Smooth muscle cell (in vitro differentiated cells): Measurements from ENCODE around the gene BCAP29. TPM values are rescaled to one million over a fixed set of nuclear protein-coding genes. Genes with fewer than 3 reads are reported as not detected.

Experiments
- DNase-seq: peaks from one replicate; lab custom pipeline; 2025; ENCODE audit not compliant: unreplicated experiment; lab: John Stamatoyannopoulos, UW
- H2AFZ ChIP-seq: fragments of 200-600 bp; sonication (generic); 2 replicates; pipeline ENCODE4 v1.6.0; 2016; ENCODE audit warnings: antibody characterized with exemption, low read depth, mild to moderate bottlenecking
- H3F3A ChIP-seq: fragments of 200-600 bp; sonication (generic); 2 replicates; pipeline ENCODE4 v1.6.0; 2017; ENCODE audit warnings: antibody characterized with exemption, low read depth
- H3K27ac ChIP-seq: fragments of 200-600 bp; sonication (generic); 2 replicates; pipeline ENCODE4 v1.5.1; 2016; ENCODE audit warnings: low read depth, mild to moderate bottlenecking
- H3K27me3 ChIP-seq: fragments of 200-600 bp; sonication (generic); 2 replicates; pipeline ENCODE4 v1.6.1; 2016; ENCODE audit warnings: low read depth, mild to moderate bottlenecking
- H3K36me3 ChIP-seq: fragments of 200-600 bp; sonication (generic); 2 replicates; pipeline ENCODE4 v1.5.1; 2016; ENCODE audit warnings: low read depth
- H3K4me1 ChIP-seq: fragments of 200-600 bp; sonication (generic); 2 replicates; pipeline ENCODE4 v1.5.1; 2016; ENCODE audit warnings: low read depth
- H3K4me2 ChIP-seq: fragments of 200-600 bp; sonication (generic); 2 replicates; pipeline ENCODE4 v1.6.0; 2016; ENCODE audit warnings: mild to moderate bottlenecking
- H3K4me3 ChIP-seq: fragments of 200-600 bp; sonication (generic); 2 replicates; pipeline ENCODE4 v1.5.1; 2016; ENCODE audit warnings: mild to moderate bottlenecking
- H3K79me2 ChIP-seq: fragments of 200-600 bp; sonication (generic); 2 replicates; pipeline ENCODE4 v1.6.0; 2016; ENCODE audit warnings: low read depth, mild to moderate bottlenecking
- H3K9ac ChIP-seq: fragments of 200-600 bp; sonication (generic); 2 replicates; pipeline ENCODE4 v1.6.0; 2016; ENCODE audit warnings: low read depth
- H3K9me3 ChIP-seq: fragments of 200-600 bp; sonication (generic); replicated peaks from 2 replicates; pipeline ENCODE4 v1.5.1; 2016; ENCODE audit warnings: low read depth
- H4K20me1 ChIP-seq: fragments of 200-600 bp; sonication (generic); 2 replicates; pipeline ENCODE4 v1.6.0; 2016; ENCODE audit warnings: low read depth
- WGBS: methylation state at CpG from one replicate; pipeline ENCODE4 v1.1.7; 2016; ENCODE audit warnings: low lambda C conversion rate; 5-methylcytosine and 5-hydroxymethylcytosine counted together
- polyA plus RNA-seq: library from polyadenylated mRNA; unstranded; fragments of >200 nt; fragmentation: Nextera tagmentation; extraction: Ambion mirVana; gene quantifications from 2 replicates; pipeline ENCODE4 v1.2.1, GENCODE V29; 2016
- total RNA-seq: library from RNA; depleted of rRNA; stranded (reverse); fragments of >200 nt; gene quantifications from 2 replicates; pipeline ENCODE4 v1.2.3, GENCODE V29; 2014
- TF ChIP-seq, protein P1 (sequence below): fragments of 200-600 bp; sonication (generic); IDR thresholded peaks from 2 replicates; pipeline ENCODE4 v1.5.1; 2017; ENCODE audit warnings: borderline replicate concordance, mild to moderate bottlenecking, antibody characterized with exemption; ENCODE audit not compliant: insufficient read depth, poor library complexity, severe bottlenecking

The BCAP29 gene
- total and polyA plus RNA-seq, 2 experiments from 2014 or later = 36.3 to 135 TPM

DNA sequence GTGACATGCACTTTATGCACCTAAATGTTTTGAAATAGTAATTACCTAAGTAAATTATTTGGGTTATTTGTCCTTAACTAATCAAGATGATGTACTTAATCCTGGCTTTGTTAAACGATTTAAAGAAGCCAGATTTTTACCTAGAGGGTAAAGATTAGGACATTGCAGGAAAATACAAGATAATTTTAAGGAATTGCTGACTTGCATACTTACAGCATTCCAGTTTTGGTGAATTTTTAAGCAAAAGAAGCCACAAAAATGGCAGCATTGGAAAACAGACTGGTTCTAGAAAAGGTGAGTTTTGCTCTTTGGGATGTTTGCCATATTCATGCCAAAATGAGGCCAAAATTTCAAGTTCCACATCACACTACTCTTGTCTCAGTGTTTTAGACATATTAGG is 33.4 kb downstream of the BCAP29 start:
- Histone ChIP-seq H3K4me2 (no peak overlapping the region), H3K36me3 (peaks cover 6% of the 10 kb centered on the region), H2AFZ (no peak overlapping the region), H4K20me1 (no peaks in the 10 kb centered on the region), H3K27ac (no peak overlapping the region), H3K4me3 (no peak overlapping the region), H3K4me1 (no peaks in the 10 kb centered on the region), H3K9me3 (no peaks in the 10 kb centered on the region), H3F3A (no peaks in the 10 kb centered on the region), H3K9ac (no peak overlapping the region), H3K27me3 (no peaks in the 10 kb centered on the region), H3K79me2 (no peaks in the 10 kb centered on the region)
- TF ChIP-seq, protein P1, sequence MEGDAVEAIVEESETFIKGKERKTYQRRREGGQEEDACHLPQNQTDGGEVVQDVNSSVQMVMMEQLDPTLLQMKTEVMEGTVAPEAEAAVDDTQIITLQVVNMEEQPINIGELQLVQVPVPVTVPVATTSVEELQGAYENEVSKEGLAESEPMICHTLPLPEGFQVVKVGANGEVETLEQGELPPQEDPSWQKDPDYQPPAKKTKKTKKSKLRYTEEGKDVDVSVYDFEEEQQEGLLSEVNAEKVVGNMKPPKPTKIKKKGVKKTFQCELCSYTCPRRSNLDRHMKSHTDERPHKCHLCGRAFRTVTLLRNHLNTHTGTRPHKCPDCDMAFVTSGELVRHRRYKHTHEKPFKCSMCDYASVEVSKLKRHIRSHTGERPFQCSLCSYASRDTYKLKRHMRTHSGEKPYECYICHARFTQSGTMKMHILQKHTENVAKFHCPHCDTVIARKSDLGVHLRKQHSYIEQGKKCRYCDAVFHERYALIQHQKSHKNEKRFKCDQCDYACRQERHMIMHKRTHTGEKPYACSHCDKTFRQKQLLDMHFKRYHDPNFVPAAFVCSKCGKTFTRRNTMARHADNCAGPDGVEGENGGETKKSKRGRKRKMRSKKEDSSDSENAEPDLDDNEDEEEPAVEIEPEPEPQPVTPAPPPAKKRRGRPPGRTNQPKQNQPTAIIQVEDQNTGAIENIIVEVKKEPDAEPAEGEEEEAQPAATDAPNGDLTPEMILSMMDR = no peak
- no peak for DNase-seq
- WGBS = 88% methylated on average over 1 of the region's 1 CpG

DNA sequence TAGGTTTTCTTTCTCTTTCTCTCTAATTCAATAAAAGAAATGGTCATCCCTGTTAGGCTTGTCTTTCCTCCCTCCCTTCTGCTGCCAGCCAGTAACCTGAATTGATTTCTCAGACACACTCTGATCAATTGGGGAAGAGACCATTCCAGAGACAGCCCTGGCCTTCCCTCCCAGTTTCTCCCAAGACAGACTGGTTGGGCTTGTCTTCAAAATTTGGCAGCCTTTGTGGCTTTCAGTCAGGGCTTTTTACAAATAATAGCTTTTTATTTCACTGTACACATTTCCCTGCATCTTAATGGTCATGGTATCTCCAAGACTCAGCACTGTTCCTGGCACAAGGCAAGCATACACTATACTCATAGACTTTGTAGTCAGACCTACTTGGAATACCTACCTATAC is 33.9 kb downstream of the BCAP29 start:
- H3K36me3 ChIP-seq = peaks cover 6% of the 10 kb centered on the region
- DNase-seq = no peak
- no peak overlapping the region for H2AFZ ChIP-seq
- no peaks in the 10 kb centered on the region for H4K20me1 ChIP-seq
- TF ChIP-seq, protein P1 = no peak
- H3K9me3 ChIP-seq = no peaks in the 10 kb centered on the region
- no peaks in the 10 kb centered on the region for H3K27me3 ChIP-seq
- H3F3A ChIP-seq = no peaks in the 10 kb centered on the region
- no peak overlapping the region for H3K9ac ChIP-seq
- H3K4me1 ChIP-seq = no peaks in the 10 kb centered on the region
- no peak overlapping the region for H3K4me3 ChIP-seq
- no peak overlapping the region for H3K4me2 ChIP-seq
- no peaks in the 10 kb centered on the region for H3K79me2 ChIP-seq
- H3K27ac ChIP-seq = no peak overlapping the region

DNA sequence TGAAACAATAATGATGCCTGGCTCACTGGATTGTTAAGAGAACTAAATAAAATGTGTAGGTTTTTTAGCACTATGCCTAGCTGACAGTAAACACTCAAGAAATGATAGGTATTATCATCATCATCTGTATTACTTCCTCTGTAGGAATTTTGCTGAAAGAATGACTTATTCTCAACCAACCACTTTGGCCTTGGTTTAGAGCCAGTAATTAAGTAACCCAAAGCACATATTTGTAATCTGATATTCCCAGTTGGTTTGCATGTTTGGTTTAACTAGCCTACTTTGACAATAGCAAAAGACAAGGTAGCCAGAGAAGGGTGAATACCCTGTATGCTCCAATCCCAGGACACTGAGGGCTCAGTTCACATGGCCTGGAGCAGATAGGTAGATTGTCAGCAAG is 34.4 kb downstream of the BCAP29 start:
- H3K36me3 ChIP-seq = peaks cover 6% of the 10 kb centered on the region
- no peaks in the 10 kb centered on the region for H4K20me1 ChIP-seq
- no peak for DNase-seq
- no peaks in the 10 kb centered on the region for H3K4me1 ChIP-seq
- H3K9ac ChIP-seq = no peak overlapping the region
- H3K27ac ChIP-seq = peak overlapping the region; percentile 67
- no peaks in the 10 kb centered on the region for H3K79me2 ChIP-seq
- H3K4me2 ChIP-seq = no peak overlapping the region
- no peaks in the 10 kb centered on the region for H3F3A ChIP-seq
- no peaks in the 10 kb centered on the region for H3K27me3 ChIP-seq
- TF ChIP-seq, protein P1 = no peak
- no peak overlapping the region for H3K4me3 ChIP-seq
- no peak overlapping the region for H2AFZ ChIP-seq
- H3K9me3 ChIP-seq = no peaks in the 10 kb centered on the region

DNA sequence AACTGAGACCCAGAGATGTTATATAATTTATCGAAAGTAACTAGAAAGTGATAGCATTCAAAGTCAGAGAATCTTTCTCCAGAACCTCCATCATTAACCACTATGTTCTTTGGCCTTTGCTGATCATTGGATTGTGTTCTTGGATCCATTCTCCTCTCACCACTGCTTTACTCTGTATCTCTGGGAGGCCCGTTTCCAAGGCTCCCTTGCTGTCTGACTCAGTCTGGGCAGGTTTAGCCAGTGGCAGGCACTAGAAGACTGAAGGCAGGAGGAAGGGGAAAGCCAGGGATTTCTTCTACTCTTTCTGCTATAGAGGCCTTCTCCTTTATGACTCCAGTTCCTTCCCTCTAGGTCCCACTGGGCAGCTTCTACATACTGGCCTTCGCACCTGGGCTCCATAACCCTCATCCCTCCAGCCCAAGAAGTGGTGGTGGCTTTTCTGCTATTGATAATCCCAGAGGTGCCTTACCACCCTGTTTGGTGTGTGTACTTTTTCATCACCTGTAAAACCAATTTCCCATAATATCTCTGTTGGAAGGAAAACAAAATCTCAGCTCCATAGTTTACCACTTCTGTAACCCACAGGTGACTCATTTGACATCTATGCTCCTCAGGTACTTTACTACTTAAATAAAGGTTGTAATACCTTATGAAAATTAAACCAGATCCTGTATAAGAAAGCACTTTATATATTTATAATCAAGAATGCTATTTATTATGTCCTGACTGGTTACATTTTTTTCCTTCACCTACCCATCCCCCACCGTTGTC is 36.0 kb downstream of the BCAP29 start:
- Histone ChIP-seq H2AFZ (no peak overlapping the region), H3K27ac (peak overlapping the region; percentile 67), H3K9me3 (no peaks in the 10 kb centered on the region), H3K4me1 (no peaks in the 10 kb centered on the region), H3K9ac (no peak overlapping the region), H3K79me2 (no peaks in the 10 kb centered on the region), H3K4me3 (no peak overlapping the region), H3K27me3 (no peaks in the 10 kb centered on the region), H3F3A (no peaks in the 10 kb centered on the region), H3K4me2 (no peak overlapping the region), H3K36me3 (peaks cover 6% of the 10 kb centered on the region), H4K20me1 (no peaks in the 10 kb centered on the region)
- DNase-seq = no peak
- TF ChIP-seq, protein P1 = no peak
- WGBS = 94% methylated on average over 4 of the region's 4 CpGs
